ENCODE data around the gene FUT8. TPM values are rescaled to one million over a fixed set of nuclear protein-coding genes. Genes with fewer than 3 reads are reported as not detected.
A peak's percentile ranks its signal among the peaks of the same experiment; 100 is the strongest.

The FUT8 gene
- total RNA-seq, 1 experiment from 2014 or later: 42.3 TPM

GRCh38 chr14:65482757-65483438 is 70.4 kb downstream of the FUT8 start:
- Histone ChIP-seq H3K4me1 (ENCODE audit: control insufficient read depth in 1 of 2, insufficient read depth in 2 of 2, low read length in 2 of 2) (peaks cover 7 to 37% of the 10 kb centered on the region in 2 experiments; a peak in 3 of 4 replicates), H2AFZ (ENCODE audit: low read depth, low read length, poor library complexity, severe bottlenecking) (no peak overlapping the region), H3K9me3 (ENCODE audit: control insufficient read depth in 1 of 2, insufficient read depth in 1 of 2, low read depth in 1 of 2, low read length in 2 of 2) (no peaks in the 10 kb centered on the region), H3K4me3 (replicated peaks in 1 of 2; ENCODE audit: low read depth in 1 of 2, low read length in 2 of 2) (no peak overlapping the region), H3K4me2 (ENCODE audit: low read length) (no peak overlapping the region), H3K27ac (ENCODE audit: low read depth, low read length) (no peak overlapping the region), H3K79me2 (ENCODE audit: insufficient read depth, low read length) (no peaks in the 10 kb centered on the region), H3K36me3 (ENCODE audit: control insufficient read depth in 1 of 2, insufficient read depth in 2 of 2, low read length in 2 of 2) (no peaks in the 10 kb centered on the region), H4K20me1 (ENCODE audit: insufficient read depth) (no peaks in the 10 kb centered on the region), H3K9me2 (ENCODE audit: insufficient read depth) (no peaks in the 10 kb centered on the region), H3K9ac (ENCODE audit: low read length) (no peak overlapping the region), H3K27me3 (ENCODE audit: insufficient read depth, low read length) (no peaks in the 10 kb centered on the region)
- ChIA-PET POLR2A (no interaction called here), CTCF (no interaction called here), RAD21 (ENCODE audit: low non-redundant PET in 1 of 2, low total read pairs in 2 of 2, uncharacterized antibody in 2 of 2, unreplicated experiment in 2 of 2) (no interaction called here)
- DNase-seq (ENCODE audit: low read depth, low spot score) (no peak), ATAC-seq (no peak)
- TF ChIP-seq MAX (IDR thresholded peaks at IDR 0.05) (no peak), POLR2AphosphoS5 (IDR thresholded peaks at IDR 0.05; ENCODE audit: low read depth, low read length) (no peak), EZH2phosphoT487 (IDR thresholded peaks at IDR 0.05; ENCODE audit: borderline replicate concordance) (no peak), FOSL1 (IDR thresholded peaks at IDR 0.05; ENCODE audit: low read depth) (no peak), SRF (IDR thresholded peaks at IDR 0.05; ENCODE audit: low read depth) (no peak)
- BruUV-seq (replicated peaks): no TSS peak
- intact Hi-C loops (cut with micrococcal nuclease): no loop called here

- ChIA-PET POLR2A (no interaction called here), CTCF (no interaction called here), RAD21 (ENCODE audit: low non-redundant PET in 1 of 2, low total read pairs in 2 of 2, uncharacterized antibody in 2 of 2, unreplicated experiment in 2 of 2) (no interaction called here)
- no peaks in the 10 kb centered on the region for H4K20me1 ChIP-seq (ENCODE audit: insufficient read depth)
- H3K36me3 ChIP-seq (ENCODE audit: control insufficient read depth in 1 of 2, insufficient read depth in 2 of 2, low read length in 2 of 2): no peaks in the 10 kb centered on the region
- H3K4me2 ChIP-seq (ENCODE audit: low read length): 0 out of 2 replicates have a peak overlapping the region, but pooled peaks have one; percentile 24
- H3K4me3 ChIP-seq (replicated peaks in 1 of 2; ENCODE audit: low read depth in 1 of 2, low read length in 2 of 2): no peak overlapping the region
- TF ChIP-seq SIN3A (IDR thresholded peaks at IDR 0.05; ENCODE audit: low read depth): no peak
- no peak for TF ChIP-seq RAD21 (IDR thresholded peaks at IDR 0.05; ENCODE audit: low read depth)
- TF ChIP-seq ZBTB33 (IDR thresholded peaks at IDR 0.05; ENCODE audit: extremely low read depth, insufficient replicate concordance, low read length): no peak
- no peak for TF ChIP-seq YY1 (IDR thresholded peaks at IDR 0.05; ENCODE audit: extremely low read depth, insufficient replicate concordance, low read depth, low read length)
- TF ChIP-seq SRF (IDR thresholded peaks at IDR 0.05; ENCODE audit: low read depth): no peak
- TF ChIP-seq POLR2AphosphoS5 (IDR thresholded peaks at IDR 0.05; ENCODE audit: low read depth, low read length): no peak
- TF ChIP-seq CEBPB (IDR thresholded peaks at IDR 0.05; ENCODE audit: low read depth): peak; percentile 50; the same call in 1 of the 2 replicates
- 0 out of 2 replicates have a peak, but pooled peaks have one; percentile 43 for TF ChIP-seq CBX3 (IDR thresholded peaks at IDR 0.05; ENCODE audit: low read depth)
- no peak for TF ChIP-seq EZH2phosphoT487 (IDR thresholded peaks at IDR 0.05; ENCODE audit: borderline replicate concordance)
- peaks cover under 1 to 30% of the 10 kb centered on the region in 2 experiments; a peak in 3 of 4 replicates for H3K4me1 ChIP-seq (ENCODE audit: control insufficient read depth in 1 of 2, insufficient read depth in 2 of 2, low read length in 2 of 2)
- no peaks in the 10 kb centered on the region for H3K9me3 ChIP-seq (ENCODE audit: control insufficient read depth in 1 of 2, insufficient read depth in 1 of 2, low read depth in 1 of 2, low read length in 2 of 2)
- no peaks in the 10 kb centered on the region for H3K27me3 ChIP-seq (ENCODE audit: insufficient read depth, low read length)
- no peaks in the 10 kb centered on the region for H3K9me2 ChIP-seq (ENCODE audit: insufficient read depth)
- H2AFZ ChIP-seq (ENCODE audit: low read depth, low read length, poor library complexity, severe bottlenecking): no peak overlapping the region
- BruUV-seq (replicated peaks): no TSS peak
- no peaks in the 10 kb centered on the region for H3K79me2 ChIP-seq (ENCODE audit: insufficient read depth, low read length)
- no peak overlapping the region for H3K9ac ChIP-seq (ENCODE audit: low read length)
- DNase-seq (ENCODE audit: low read depth, low spot score) (peak; percentile 10), ATAC-seq (peak; percentile 54; the same call in 1 of the 2 replicates)
- H3K27ac ChIP-seq (ENCODE audit: low read depth, low read length): no peak overlapping the region
- intact Hi-C loops (cut with micrococcal nuclease): no loop called here
Measured at GRCh38 chr14:65483647-65484046, 71.1 kb downstream of the FUT8 start.

Data from HCT116 (cell line).